Psoas muscle (tissue), 8 donors: ENCODE results near the gene NOD1. TPM values are rescaled to one million over a fixed set of nuclear protein-coding genes. Genes with fewer than 3 reads are reported as not detected.
A peak's percentile ranks its signal among the peaks of the same experiment; 100 is the strongest.

Experiments
- ATAC-seq, 4 donors: fragments of 200-7000 bp; cut with Tn5 transposase; one replicate each; pipeline ENCODE4 v1.9.1; 2020; ENCODE audit warnings: moderate library complexity in 3 of 4, mild to moderate bottlenecking in 2 of 4
- DNase-seq, 2 donors: peaks; one replicate each; pipeline ENCODE4 v3.0.0-alpha.2; 2020
- H3K27ac ChIP-seq: fragments of 200-600 bp; one replicate; pipeline ENCODE4 v1.8.0; 2022
- H3K27me3 ChIP-seq, 3 donors: fragments of 200-600 bp in 1 of 3; one replicate each; pipeline versions ENCODE4 v1.6.1 to v1.8.0; 2013 to 2022; ENCODE audit warnings: low read length in 2 of 3, mild to moderate bottlenecking in 2 of 3, moderate library complexity in 1 of 3; ENCODE audit not compliant: insufficient read depth in 3 of 3
- H3K36me3 ChIP-seq, 2 donors: fragments of 200-600 bp in 1 of 2; one replicate each; pipeline versions ENCODE4 v1.6.1 to v1.8.0; 2013 to 2022; ENCODE audit warnings: low read depth in 1 of 2, mild to moderate bottlenecking in 1 of 2, moderate library complexity in 1 of 2; ENCODE audit not compliant: insufficient read depth in 1 of 2
- H3K4me1 ChIP-seq: fragments of 200-600 bp; one replicate; pipeline ENCODE4 v1.8.0; 2022
- H3K4me3 ChIP-seq: fragments of 200-600 bp; one replicate; pipeline ENCODE4 v1.8.0; 2022; ENCODE audit warnings: mild to moderate bottlenecking
- H3K9me3 ChIP-seq: fragments of 200-600 bp; one replicate; pipeline ENCODE4 v1.8.0; 2022
- CTCF ChIP-seq: fragments of 200-600 bp; IDR thresholded peaks from one replicate; pipeline ENCODE4 v1.8.0; 2022; ENCODE audit warnings: antibody characterized with exemption
- WGBS, 3 donors: extraction: QIAGEN DNeasy Blood & Tissue Kit; methylation state at CpG; one replicate each; pipeline versions ENCODE4 v1.1.6 to v1.1.7; 2013; 5-methylcytosine and 5-hydroxymethylcytosine counted together
- intact Hi-C, 2 donors: fragments of 100-400 bp; cut with DNase I; formaldehyde crosslinking; loops; one replicate each; pipeline versions ENCODE4 v1.11.0 to v1.14.2; 2022
- polyA plus RNA-seq, 3 donors: library from polyadenylated mRNA; stranded (reverse); fragments of 200-250 nt; gene quantifications; one replicate each; pipeline ENCODE4 v1.2.3, GENCODE V29; 2013
- total RNA-seq, 4 donors: library from RNA; stranded (reverse); fragmentation: NEBNext Ultra II Directional in 2 of 4; extraction: Animal tissue kit (Norgen Biotek cat#: 25700) in 2 of 4; gene quantifications; one replicate each; pipeline versions ENCODE4 v1.2.1 to v1.2.4, GENCODE V29; 2021 to 2023
- donor health status: healthy with polysubstance abuse.
- donor health status: DM: no; HTN: no; CAD: no; lungs with moderate emphysema.
- donor health status: Bipolar disorder and iron deficiency.
- donor health status: healthy.
- donor health status: DM: yes; HTN: yes; CAD: no.
- donor health status: DM: no; HTN: no; CAD: no.
- donor health status: DM: no; HTN: no; CAD: no.
- donor health status: DM: yes; HTN: yes; CAD: no.

The NOD1 gene
- total and polyA plus RNA-seq, 7 donors = 1.7 to 4.1 (median 2.6) TPM

- H3K27me3 ChIP-seq = no peaks in the 10 kb centered on the region
- ATAC-seq (no peak), DNase-seq (no peak)
- peaks cover 36% of the 10 kb centered on the region for H3K4me1 ChIP-seq
- H3K4me3 ChIP-seq = no peak overlapping the region
- no peak overlapping the region for H3K27ac ChIP-seq
- H3K9me3 ChIP-seq = no peaks in the 10 kb centered on the region
- no peak for TF ChIP-seq CTCF
- 95 to 97% (median 95%) methylated on average over 10 of the region's 10 CpGs for WGBS, 3 donors
- intact Hi-C loops = no loop called here
- H3K36me3 ChIP-seq = no peaks in the 10 kb centered on the region
Measured at GRCh38 chr7:30474485-30474884, 4.1 kb downstream of the NOD1 start.

- 83 to 100% (median 95%) methylated on average over 1 of the region's 1 CpG for WGBS, 3 donors
- intact Hi-C loops = no loop called here
- DNase-seq = no peak
Measured at GRCh38 chr7:30473903-30474302, 4.7 kb downstream of the NOD1 start.

GRCh38 chr7:30472784-30473775 is 5.5 kb downstream of the NOD1 start:
- DNase-seq (no peak), ATAC-seq (no peak)
- 67 to 80% (median 78%) methylated on average over 4 of the region's 4 CpGs for WGBS, 3 donors
- H3K27me3 ChIP-seq = no peaks in the 10 kb centered on the region
- no peaks in the 10 kb centered on the region for H3K36me3 ChIP-seq
- no peak for TF ChIP-seq CTCF
- intact Hi-C loops = no loop called here
- H3K4me1 ChIP-seq = peaks cover 48% of the 10 kb centered on the region
- H3K9me3 ChIP-seq = no peaks in the 10 kb centered on the region
- H3K4me3 ChIP-seq = no peak overlapping the region
- H3K27ac ChIP-seq = no peak overlapping the region

More at GRCh38 chr7:30473903-30474302, 4.7 kb downstream of the NOD1 start:
- no peak for ATAC-seq
- H3K4me1 ChIP-seq = peaks cover 42% of the 10 kb centered on the region
- H3K36me3 ChIP-seq = no peaks in the 10 kb centered on the region
- TF ChIP-seq CTCF = no peak
- no peaks in the 10 kb centered on the region for H3K9me3 ChIP-seq
- H3K27ac ChIP-seq = no peak overlapping the region
- no peak overlapping the region for H3K4me3 ChIP-seq
- H3K27me3 ChIP-seq = no peaks in the 10 kb centered on the region

GRCh38 chr7:30472081-30472783 is 6.4 kb downstream of the NOD1 start:
- no peaks in the 10 kb centered on the region for H3K36me3 ChIP-seq
- intact Hi-C loops = no loop called here

More at GRCh38 chr7:30472081-30472783, 6.4 kb downstream of the NOD1 start:
- TF ChIP-seq CTCF = no peak
- no peak overlapping the region for H3K4me3 ChIP-seq
- no peak for ATAC-seq
- peak overlapping the region; percentile 53 for H3K27ac ChIP-seq
- no peaks in the 10 kb centered on the region for H3K27me3 ChIP-seq
- no peaks in the 10 kb centered on the region for H3K9me3 ChIP-seq
- no peak for DNase-seq
- WGBS, 3 donors = 70 to 84% (median 84%) methylated on average over 4 of the region's 4 CpGs
- H3K4me1 ChIP-seq = peaks cover 43% of the 10 kb centered on the region
